ENCODE data around the gene HLA-DRA. TPM values are rescaled to one million over a fixed set of nuclear protein-coding genes. Genes with fewer than 3 reads are reported as not detected.

HLA-DRA gene
- total and polyA plus RNA-seq, 2 donors (not counting 3 experiments of a cell fraction or from before 2014, with no cell fraction given) = not detected

DNA sequence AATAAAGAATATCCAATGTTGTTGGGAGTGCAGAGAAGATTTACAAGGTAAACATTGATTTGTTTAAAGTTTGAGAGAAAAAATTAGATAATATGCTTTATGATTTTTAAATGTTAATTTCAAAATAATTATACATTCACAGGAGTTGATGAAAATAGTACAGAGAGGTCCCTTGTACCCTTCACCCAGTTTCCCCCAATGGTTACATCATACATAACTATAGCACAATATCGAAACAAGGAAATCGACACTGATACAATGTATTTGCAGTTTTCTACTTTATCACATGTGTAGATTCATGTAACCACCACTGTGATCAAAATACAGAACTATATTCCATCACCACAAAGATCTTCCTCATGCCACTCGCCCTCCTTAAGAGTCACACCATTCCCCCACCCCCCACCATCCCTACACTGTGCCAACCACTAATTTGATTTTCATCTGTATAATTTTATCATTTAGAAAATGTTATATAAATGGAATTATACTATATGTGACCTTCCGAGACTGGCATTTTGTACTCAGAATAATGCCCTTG, 11.7 kb upstream of the HLA-DRA start:
- H3K4me1 ChIP-seq (ENCODE audit: control insufficient read depth, extremely low read depth, insufficient read depth, low read length) = no peaks in the 10 kb centered on the region

More for the DNA sequence above, 11.7 kb upstream of the HLA-DRA start:
- Histone ChIP-seq H3K9me1 (replicated peaks; ENCODE audit: control insufficient read depth, extremely low read depth, insufficient read depth, low read length) (no peaks in the 10 kb centered on the region), H3K9ac (replicated peaks; ENCODE audit: extremely low read depth, insufficient read depth, low read length) (no peak overlapping the region), H3K27me3 (ENCODE audit: control insufficient read depth in 2 of 2, insufficient read depth in 2 of 2, low read length in 2 of 2) (peaks cover 14 to 19% of the 10 kb centered on the region in 2 experiments), H3K4me2 (ENCODE audit: insufficient read depth, low read length) (no peak overlapping the region), H3K9me3 (replicated peaks; ENCODE audit: control insufficient read depth, insufficient read depth, low read length) (no peaks in the 10 kb centered on the region), H2AFZ (ENCODE audit: low read depth, low read length) (no peak overlapping the region), H3K4me3 (replicated peaks in 1 of 3; ENCODE audit: insufficient read depth in 1 of 3, low read depth in 1 of 3, low read length in 3 of 3) (no peak overlapping the region), H3K36me3 (ENCODE audit: control insufficient read depth in 2 of 2, extremely low read depth in 1 of 2, insufficient read depth in 2 of 2, low read length in 2 of 2) (no peaks in the 10 kb centered on the region), H3K79me2 (ENCODE audit: control insufficient read depth, insufficient read depth, low read length) (no peaks in the 10 kb centered on the region), H4K20me1 (replicated peaks; ENCODE audit: control insufficient read depth, extremely low read depth, insufficient read depth, low read length) (no peaks in the 10 kb centered on the region), H3K27ac (ENCODE audit: insufficient read depth, low read depth, low read length) (no peak overlapping the region)
- CTCF ChIA-PET = no interaction called here
- dilution Hi-C loops (cut with MboI; ENCODE audit: extremely low pct_ligation_motif_present, low sequenced_read_pairs) (no loop called here), intact Hi-C loops (cut with micrococcal nuclease) (no loop called here)
- no peak for TF ChIP-seq FOS (IDR thresholded peaks at IDR 0.05; ENCODE audit: borderline replicate concordance, insufficient read depth, low read length)
- TF ChIP-seq, protein P1, sequence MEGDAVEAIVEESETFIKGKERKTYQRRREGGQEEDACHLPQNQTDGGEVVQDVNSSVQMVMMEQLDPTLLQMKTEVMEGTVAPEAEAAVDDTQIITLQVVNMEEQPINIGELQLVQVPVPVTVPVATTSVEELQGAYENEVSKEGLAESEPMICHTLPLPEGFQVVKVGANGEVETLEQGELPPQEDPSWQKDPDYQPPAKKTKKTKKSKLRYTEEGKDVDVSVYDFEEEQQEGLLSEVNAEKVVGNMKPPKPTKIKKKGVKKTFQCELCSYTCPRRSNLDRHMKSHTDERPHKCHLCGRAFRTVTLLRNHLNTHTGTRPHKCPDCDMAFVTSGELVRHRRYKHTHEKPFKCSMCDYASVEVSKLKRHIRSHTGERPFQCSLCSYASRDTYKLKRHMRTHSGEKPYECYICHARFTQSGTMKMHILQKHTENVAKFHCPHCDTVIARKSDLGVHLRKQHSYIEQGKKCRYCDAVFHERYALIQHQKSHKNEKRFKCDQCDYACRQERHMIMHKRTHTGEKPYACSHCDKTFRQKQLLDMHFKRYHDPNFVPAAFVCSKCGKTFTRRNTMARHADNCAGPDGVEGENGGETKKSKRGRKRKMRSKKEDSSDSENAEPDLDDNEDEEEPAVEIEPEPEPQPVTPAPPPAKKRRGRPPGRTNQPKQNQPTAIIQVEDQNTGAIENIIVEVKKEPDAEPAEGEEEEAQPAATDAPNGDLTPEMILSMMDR (IDR thresholded peaks at IDR 0.05; ENCODE audit: extremely low read depth in 1 of 2, insufficient read depth in 1 of 2, low read depth in 1 of 2, low read length in 2 of 2) = no peak
- TF ChIP-seq POLR2A (IDR thresholded peaks at IDR 0.05; ENCODE audit: low read depth, low read length) = no peak
- no peak for TF ChIP-seq JUN (IDR thresholded peaks at IDR 0.05; ENCODE audit: borderline replicate concordance, insufficient read depth, insufficient read length, low read depth)
- TF ChIP-seq EZH2 (IDR thresholded peaks at IDR 0.05; ENCODE audit: borderline replicate concordance, low read depth, low read length, severe bottlenecking) = no peak
- TF ChIP-seq MYC (IDR thresholded peaks at IDR 0.05; ENCODE audit: low read depth, low read length) = no peak
- TF ChIP-seq POLR2AphosphoS5 (IDR thresholded peaks at IDR 0.05; ENCODE audit: insufficient read depth, low read depth, low read length) = no peak
- TF ChIP-seq, protein P2, sequence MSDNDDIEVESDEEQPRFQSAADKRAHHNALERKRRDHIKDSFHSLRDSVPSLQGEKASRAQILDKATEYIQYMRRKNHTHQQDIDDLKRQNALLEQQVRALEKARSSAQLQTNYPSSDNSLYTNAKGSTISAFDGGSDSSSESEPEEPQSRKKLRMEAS (IDR thresholded peaks at IDR 0.05; ENCODE audit: insufficient read depth, insufficient read length) = no peak
- FAIRE-seq (no peak), DNase-seq (ENCODE audit: low read depth, low spot score) (no peak)
- BruUV-seq (replicated peaks) = no TSS peak
- POLR2A ChIA-PET = no interaction called here

Measured in endothelial cell of umbilical vein (primary cell).